Ishikawa (cell line): ENCODE measurements around the gene FAM199X.

Experiments used
- CEBPB ChIP-seq: IDR thresholded peaks from 2 replicates; pipeline ENCODE4 v1.6.1; 2012
- CREB1 ChIP-seq: IDR thresholded peaks from 2 replicates; pipeline ENCODE4 v1.6.1; 2012; ENCODE audit warnings: low read depth
- EGR1 ChIP-seq: IDR thresholded peaks from 2 replicates; pipeline ENCODE4 v1.6.1; 2012
- EP300 ChIP-seq: IDR thresholded peaks from 2 replicates; pipeline ENCODE4 v1.6.1; 2012; ENCODE audit warnings: borderline replicate concordance
- FOXM1 ChIP-seq: IDR thresholded peaks from 2 replicates; pipeline ENCODE4 v1.6.1; 2012; ENCODE audit warnings: low read depth, borderline replicate concordance
- NFIC ChIP-seq: IDR thresholded peaks from 2 replicates; pipeline ENCODE4 v1.6.1; 2012
- RAD21 ChIP-seq: IDR thresholded peaks from 2 replicates; pipeline ENCODE4 v1.6.1; 2012; ENCODE audit warnings: low read depth
- TAF1 ChIP-seq: IDR thresholded peaks from 2 replicates; pipeline ENCODE4 v1.6.1; 2012; ENCODE audit warnings: low read depth, mild to moderate bottlenecking
- TCF12 ChIP-seq: IDR thresholded peaks from 2 replicates; pipeline ENCODE4 v1.6.1; 2012; ENCODE audit warnings: low read depth
- TEAD4 ChIP-seq: IDR thresholded peaks from 2 replicates; pipeline ENCODE4 v1.6.1; 2012
- YY1 ChIP-seq: IDR thresholded peaks from 2 replicates; pipeline ENCODE4 v1.6.1; 2012; ENCODE audit warnings: low read depth
- ZBTB7A ChIP-seq: IDR thresholded peaks from 2 replicates; pipeline ENCODE4 v1.6.1; 2012; ENCODE audit warnings: low read depth
- TF ChIP-seq, protein P1 (sequence below): IDR thresholded peaks from 2 replicates; pipeline ENCODE4 v1.6.1; 2012
- TF ChIP-seq, protein P2 (sequence below): IDR thresholded peaks from 2 replicates; pipeline ENCODE4 v1.6.1; 2012
- TF ChIP-seq, protein P3 (sequence below): IDR thresholded peaks from 2 replicates; pipeline ENCODE4 v1.6.1; 2012; ENCODE audit warnings: low read depth, mild to moderate bottlenecking

Gene FAM199X

DNA sequence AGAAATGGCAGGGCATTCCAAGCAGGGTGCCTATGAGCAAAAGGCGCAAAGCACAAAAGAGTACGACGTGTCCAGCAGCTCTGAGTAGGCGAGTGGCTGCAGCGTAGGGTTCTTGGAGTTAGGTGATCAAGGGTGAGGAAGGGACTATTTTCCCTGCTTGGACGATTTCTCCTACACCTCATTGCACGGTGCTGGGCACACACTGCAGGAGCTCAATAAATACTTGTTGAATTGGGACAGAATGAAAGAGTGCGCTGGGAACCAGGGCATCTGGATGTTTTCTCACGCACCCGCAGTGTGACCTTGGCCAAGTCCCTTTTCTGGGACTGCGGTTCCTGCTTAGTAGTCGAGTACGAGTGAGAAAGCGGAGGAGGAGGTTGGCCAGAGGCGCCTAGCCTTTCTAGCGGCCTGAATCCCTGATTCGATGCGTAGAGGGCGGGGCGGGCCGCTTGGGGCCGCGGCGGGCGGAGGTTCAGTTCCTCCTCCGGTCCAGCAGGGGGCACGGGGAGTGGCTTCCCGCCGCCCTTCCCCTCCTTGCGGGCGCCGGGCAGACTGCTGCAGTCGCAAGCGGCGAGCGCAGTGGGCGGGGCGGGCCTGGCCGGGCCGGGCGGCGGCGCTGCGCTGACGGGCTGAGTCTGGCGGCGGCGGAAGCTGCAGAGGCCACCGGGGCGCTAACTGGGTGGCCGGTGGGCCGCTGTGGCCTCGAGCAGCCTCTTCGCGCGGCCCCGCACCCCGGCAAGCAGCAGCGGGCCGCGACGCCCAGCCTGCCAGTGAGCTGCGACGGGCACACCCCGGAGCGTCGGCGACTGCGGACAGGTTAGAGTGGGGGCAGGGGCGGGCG is at the start of gene FAM199X:
Gene FAM199X, plus strand, starts transcription at position 560 of the 841 bp plus-strand sequence. CDS start 333 bp downstream, outside the sequence.
- TF ChIP-seq CREB1: no peak
- TF ChIP-seq TEAD4: no peak
- TF ChIP-seq EP300: no peak
- TF ChIP-seq NFIC: no peak
- TF ChIP-seq, protein P1, sequence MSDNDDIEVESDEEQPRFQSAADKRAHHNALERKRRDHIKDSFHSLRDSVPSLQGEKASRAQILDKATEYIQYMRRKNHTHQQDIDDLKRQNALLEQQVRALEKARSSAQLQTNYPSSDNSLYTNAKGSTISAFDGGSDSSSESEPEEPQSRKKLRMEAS: no peak

DNA sequence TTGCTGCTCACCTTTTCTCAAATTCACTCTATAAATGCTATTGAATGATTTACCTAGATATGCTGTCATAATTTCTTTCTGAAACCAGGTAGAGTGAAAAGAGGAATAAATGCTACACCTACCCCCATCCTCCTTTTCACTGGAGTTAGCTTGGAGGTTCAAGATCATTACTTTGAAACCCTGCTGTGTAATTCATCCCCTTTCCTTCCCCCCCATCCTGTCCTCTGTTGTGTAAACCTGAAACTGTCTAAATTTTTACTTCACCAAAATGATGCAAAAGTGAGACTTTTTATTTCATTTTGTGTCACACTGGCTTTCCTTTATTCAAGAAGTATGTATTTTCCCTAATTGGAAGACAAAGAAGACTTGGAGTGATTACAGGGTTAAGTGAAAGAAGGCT is 48.5 kb upstream of the FAM199X start:
- no peak for TF ChIP-seq NFIC
- TF ChIP-seq ZBTB7A: no peak
- TF ChIP-seq RAD21: no peak
- TF ChIP-seq EP300: no peak

DNA sequence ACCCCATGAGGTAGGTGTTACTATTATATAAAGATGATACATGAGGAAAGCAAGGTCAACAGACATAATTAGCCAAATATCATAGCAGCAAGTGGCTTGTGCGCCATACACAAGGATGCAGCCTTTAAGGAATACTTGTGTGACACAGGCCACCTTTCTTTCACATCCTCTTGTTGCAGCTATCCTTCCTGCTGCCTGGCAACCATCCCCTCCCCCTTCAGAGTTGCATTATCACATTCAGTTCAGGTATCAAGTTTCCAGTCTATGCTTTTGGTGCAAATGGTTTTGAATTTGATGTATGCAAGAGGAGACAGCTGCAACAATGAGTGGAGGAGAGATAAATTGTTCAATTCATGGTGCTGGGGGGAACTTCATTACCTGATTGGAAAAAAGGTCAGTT is 47.5 kb upstream of the FAM199X start:
- no peak for TF ChIP-seq CREB1
- no peak for TF ChIP-seq ZBTB7A
- TF ChIP-seq, protein P1: no peak
- no peak for TF ChIP-seq EP300
- no peak for TF ChIP-seq TAF1
- TF ChIP-seq, protein P2, sequence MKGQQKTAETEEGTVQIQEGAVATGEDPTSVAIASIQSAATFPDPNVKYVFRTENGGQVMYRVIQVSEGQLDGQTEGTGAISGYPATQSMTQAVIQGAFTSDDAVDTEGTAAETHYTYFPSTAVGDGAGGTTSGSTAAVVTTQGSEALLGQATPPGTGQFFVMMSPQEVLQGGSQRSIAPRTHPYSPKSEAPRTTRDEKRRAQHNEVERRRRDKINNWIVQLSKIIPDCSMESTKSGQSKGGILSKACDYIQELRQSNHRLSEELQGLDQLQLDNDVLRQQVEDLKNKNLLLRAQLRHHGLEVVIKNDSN: no peak
- no peak for TF ChIP-seq RAD21
- no peak for TF ChIP-seq TEAD4
- TF ChIP-seq YY1: no peak
- no peak for TF ChIP-seq CEBPB
- no peak for TF ChIP-seq FOXM1
- no peak for TF ChIP-seq TCF12
- no peak for TF ChIP-seq EGR1
- no peak for TF ChIP-seq NFIC
- TF ChIP-seq, protein P3, sequence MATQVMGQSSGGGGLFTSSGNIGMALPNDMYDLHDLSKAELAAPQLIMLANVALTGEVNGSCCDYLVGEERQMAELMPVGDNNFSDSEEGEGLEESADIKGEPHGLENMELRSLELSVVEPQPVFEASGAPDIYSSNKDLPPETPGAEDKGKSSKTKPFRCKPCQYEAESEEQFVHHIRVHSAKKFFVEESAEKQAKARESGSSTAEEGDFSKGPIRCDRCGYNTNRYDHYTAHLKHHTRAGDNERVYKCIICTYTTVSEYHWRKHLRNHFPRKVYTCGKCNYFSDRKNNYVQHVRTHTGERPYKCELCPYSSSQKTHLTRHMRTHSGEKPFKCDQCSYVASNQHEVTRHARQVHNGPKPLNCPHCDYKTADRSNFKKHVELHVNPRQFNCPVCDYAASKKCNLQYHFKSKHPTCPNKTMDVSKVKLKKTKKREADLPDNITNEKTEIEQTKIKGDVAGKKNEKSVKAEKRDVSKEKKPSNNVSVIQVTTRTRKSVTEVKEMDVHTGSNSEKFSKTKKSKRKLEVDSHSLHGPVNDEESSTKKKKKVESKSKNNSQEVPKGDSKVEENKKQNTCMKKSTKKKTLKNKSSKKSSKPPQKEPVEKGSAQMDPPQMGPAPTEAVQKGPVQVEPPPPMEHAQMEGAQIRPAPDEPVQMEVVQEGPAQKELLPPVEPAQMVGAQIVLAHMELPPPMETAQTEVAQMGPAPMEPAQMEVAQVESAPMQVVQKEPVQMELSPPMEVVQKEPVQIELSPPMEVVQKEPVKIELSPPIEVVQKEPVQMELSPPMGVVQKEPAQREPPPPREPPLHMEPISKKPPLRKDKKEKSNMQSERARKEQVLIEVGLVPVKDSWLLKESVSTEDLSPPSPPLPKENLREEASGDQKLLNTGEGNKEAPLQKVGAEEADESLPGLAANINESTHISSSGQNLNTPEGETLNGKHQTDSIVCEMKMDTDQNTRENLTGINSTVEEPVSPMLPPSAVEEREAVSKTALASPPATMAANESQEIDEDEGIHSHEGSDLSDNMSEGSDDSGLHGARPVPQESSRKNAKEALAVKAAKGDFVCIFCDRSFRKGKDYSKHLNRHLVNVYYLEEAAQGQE: no peak

DNA sequence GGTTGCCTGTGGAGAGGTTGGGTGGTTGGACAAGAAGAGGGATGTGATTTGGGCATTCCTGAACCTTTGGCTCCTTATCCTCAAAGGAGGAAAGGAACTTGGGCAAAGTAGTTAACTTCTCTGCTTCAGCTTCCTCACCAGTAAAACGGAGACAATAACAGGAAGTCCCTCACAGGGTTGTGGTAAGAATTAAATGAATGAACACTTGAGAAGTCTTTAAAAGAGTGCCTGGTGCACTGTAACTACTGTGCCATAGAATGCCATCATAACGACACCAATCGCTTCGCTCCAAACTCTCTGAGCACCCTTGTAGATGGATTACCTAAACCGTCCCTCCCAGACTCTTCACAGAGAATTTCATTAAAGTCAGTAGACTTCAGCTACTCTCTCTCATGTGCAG is 43.4 kb upstream of the FAM199X start:
- no peak for TF ChIP-seq EGR1
- TF ChIP-seq, protein P1: no peak
- TF ChIP-seq EP300: no peak
- TF ChIP-seq, protein P2: no peak
- TF ChIP-seq ZBTB7A: no peak
- no peak for TF ChIP-seq YY1
- no peak for TF ChIP-seq NFIC
- no peak for TF ChIP-seq TEAD4
- TF ChIP-seq, protein P3: no peak
- TF ChIP-seq CEBPB: no peak
- TF ChIP-seq RAD21: no peak
- TF ChIP-seq CREB1: no peak
- TF ChIP-seq TAF1: no peak
- no peak for TF ChIP-seq FOXM1
- TF ChIP-seq TCF12: no peak

DNA sequence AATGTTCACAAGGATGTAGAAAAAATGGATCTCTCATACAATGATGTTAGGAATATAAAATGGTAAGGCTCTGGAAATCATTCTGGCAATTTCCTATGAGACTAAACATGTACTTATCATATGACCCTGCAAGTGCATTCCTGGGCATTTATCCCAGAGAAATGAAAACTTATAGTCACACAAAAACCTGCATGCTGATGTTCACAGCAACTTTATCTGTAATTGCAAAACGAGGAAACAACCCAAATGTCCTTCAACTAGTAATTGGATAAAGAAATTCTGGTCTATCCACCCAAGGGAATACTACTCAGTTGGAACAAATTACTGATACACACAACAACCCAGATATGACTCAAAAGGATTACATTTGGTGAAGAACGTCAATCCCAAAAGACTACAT is 39.4 kb upstream of the FAM199X start:
- TF ChIP-seq CEBPB (no peak), EP300 (no peak), YY1 (no peak), ZBTB7A (no peak), CREB1 (no peak), FOXM1 (no peak), TEAD4 (no peak), TCF12 (no peak), NFIC (no peak), EGR1 (no peak)
- TF ChIP-seq, protein P1: no peak
- TF ChIP-seq, protein P2: no peak
- TF ChIP-seq, protein P3: no peak
